Hematopoietic multipotent progenitor cell (in vitro differentiated cells): ENCODE measurements around the gene NCK2. TPM values are rescaled to one million over a fixed set of nuclear protein-coding genes. Genes with fewer than 3 reads are reported as not detected.

Experiments
- DNase-seq, 3 donors: peaks; one replicate each; pipeline ENCODE4 v3.0.0-alpha.2; 2011 to 2015; ENCODE audit warnings: low read depth in 2 of 3, low spot score in 2 of 3
- total RNA-seq: library from RNA; depleted of rRNA; stranded (reverse); fragments of >200 nt; gene quantifications from one replicate; pipeline ENCODE4 v1.2.3, GENCODE V29; 2012

Gene NCK2
- total RNA-seq, 1 donor = 43.4 TPM

DNA sequence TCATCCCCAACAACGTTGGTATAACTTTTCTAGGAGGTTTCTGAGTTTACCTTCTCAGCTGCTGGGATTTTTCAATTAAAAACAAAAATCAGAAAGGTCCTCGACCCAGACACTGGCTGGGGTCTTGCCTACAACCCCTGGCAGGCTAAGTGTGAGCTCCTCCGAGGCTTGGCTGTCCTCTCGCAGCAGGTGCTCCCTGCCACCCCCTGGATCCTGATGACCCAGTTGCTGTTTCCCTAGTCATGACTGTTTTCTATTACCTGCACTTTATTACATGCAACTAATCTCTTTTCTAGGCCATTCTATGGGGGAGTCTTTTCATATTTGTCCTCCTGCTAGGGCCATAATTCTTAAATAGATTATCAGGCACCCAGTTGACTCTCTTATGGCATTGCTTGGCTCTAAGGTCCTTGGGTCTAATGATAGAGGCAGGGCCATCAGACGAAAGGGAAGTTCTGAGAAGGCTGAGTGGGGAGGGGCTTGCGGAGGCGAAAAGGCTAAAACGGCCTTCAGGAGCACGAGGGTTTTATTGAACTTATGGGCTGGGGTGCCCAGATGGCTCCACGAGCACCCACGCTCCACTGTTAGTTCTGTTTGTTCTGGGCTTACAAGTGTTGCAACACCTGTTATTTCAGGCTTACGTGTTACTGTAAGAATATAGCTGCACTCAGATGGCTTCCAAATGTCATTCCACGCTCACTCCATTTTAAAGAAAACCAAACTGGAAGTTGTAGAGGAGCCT, 166.0 kb downstream of the NCK2 start:
- no peak for DNase-seq

GRCh38 chr2:105911425-105911824, 166.7 kb downstream of the NCK2 start:
- no peak for DNase-seq

DNA sequence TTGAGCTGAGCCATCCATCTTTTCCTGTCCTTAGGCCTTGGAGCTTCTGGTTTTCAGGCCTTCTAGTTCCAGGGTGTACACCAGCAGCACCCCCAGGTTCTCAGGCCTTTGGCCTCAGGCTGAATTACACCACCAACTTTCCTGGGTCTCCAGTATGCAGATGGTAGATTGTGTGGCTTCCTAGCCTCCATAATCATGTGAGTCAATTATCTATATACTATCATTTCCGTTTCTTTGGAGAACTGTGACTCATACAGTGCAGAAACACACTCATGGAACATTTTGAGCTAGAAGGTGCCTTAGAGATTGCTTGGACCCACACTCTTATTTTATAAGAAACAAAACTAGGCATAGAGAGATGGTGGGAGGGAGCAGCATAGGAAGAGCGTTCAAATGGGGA, 167.4 kb downstream of the NCK2 start:
- no peak for DNase-seq

GRCh38 chr2:105915005-105915558, 170.4 kb downstream of the NCK2 start:
- DNase-seq = no peak

- no peak for DNase-seq
Observed at GRCh38 chr2:105917226-105917625, 172.5 kb downstream of the NCK2 start.

- no peak for DNase-seq
Observed at GRCh38 chr2:105917688-105918087, 173.0 kb downstream of the NCK2 start.

- no peak for DNase-seq
Observed at GRCh38 chr2:105919191-105919811, 174.6 kb downstream of the NCK2 start.

- peak; percentile 3 to 30 (median 11) for DNase-seq
Observed at GRCh38 chr2:105919826-105920225, 175.1 kb downstream of the NCK2 start.

- no peak for DNase-seq
Observed at GRCh38 chr2:105924271-105924670, 179.6 kb downstream of the NCK2 start.

DNA sequence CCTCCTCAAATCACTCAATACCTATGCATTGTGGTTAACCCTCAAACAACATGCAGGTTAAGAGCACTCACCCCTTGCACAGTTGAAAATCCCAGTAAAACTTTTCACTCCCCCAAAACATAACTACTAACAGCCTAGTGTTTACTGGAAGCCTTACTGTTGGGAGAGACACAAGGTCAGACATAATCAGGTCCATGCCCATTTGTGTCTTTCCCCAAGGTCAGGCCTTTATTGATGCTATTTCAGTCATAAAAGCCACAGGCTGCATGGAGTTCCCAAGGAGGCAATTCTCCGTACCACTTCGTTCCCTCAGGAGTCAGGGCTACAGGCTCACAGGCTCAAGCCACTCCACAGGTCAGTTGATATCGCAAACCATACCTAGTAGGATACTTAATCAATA, 180.2 kb downstream of the NCK2 start:
- no peak for DNase-seq

DNA sequence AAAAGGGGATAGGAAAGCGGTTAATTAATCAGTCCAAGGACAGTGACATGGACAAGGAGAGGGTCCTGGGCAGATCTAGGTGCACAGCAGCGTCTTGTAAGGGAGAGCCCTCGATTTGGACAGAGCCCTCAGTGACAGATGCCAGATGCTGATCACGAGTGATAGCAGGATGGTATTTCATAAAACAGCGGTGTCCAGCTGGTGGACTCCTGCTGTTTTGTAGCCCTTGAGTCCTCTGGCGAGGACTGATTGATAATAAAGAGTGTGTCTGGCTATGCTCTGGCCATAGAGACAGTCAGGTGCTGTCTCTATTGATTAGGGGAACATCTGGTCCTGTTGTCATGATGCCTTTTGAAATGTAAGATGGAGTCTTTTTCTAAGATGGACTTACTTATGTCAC, 180.7 kb downstream of the NCK2 start:
- no peak for DNase-seq

DNA sequence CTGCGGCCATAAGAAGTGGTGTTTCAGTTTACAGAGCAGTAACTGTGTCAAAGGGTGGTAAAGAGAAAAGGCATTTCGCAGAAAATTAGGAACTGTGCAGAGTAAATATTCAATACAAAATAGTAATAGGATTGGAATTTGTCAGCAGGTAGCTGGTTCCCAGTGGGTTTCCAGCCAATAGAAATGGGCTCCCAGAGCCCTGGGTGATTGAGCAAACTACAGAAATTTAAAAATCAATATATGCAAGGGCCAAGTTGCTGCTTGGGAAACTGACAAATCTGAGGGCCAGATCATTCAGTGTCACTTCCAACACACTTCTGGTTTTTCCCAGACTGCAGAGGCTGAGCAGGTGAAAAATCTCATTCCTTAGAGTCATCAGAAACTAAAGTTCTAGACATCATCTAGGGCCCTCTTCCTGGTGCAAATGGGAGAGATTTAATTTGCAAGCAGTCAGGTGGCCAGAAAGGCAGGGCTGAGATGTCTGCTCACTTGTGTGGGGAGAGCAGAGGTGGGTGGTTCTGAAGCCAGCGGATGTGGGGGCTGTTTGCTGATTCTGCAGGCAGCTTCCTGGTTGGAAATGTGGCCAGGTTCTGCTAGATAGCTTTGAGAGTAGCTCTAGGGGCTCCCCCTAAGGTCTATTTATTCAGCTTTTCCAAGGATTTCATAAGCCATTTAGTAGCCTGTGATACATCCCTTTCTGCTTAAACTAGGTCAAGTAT, 182.4 kb downstream of the NCK2 start:
- DNase-seq = peak in 1 of 3 donors; percentile 9

DNA sequence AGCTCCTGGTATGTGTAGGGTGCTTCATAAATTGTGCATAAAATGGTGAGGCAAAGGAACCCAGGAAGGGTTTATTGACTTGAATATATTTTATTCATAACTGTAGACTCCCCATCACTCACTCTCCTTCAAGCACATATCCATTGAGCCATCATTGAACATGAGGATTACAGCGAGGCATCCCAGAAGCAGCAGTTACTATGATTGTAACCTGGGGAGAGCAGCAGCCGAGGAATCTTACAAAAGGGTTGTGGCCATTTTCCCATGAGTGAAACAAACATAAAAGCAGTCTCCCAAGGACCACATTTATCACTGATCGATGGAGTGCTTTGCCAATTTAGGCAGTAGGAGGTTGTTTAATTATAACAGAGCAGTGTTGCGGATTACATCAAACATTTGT, 183.4 kb downstream of the NCK2 start:
- no peak for DNase-seq

GRCh38 chr2:105928563-105928962, 183.9 kb downstream of the NCK2 start:
- no peak for DNase-seq

DNA sequence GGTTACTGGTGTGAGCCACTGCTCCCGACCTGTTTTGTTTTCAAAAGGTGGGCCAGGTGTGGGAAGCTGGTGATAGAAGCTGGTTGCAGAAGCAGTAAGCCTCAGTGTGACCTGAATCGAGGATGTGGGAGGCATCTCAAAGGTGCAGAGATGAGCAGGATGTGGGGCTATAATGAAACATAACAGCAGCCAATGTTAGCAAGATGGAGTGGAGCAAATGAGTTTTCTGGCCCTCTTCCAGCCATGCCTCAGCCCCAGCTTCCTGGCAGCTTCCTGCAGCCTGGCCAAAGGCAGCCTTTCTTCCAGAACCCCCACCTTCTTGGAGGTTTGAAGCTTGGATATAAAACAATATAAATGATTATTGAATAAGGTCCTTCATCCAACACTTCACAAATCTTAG, 184.8 kb downstream of the NCK2 start:
- DNase-seq = peak in 2 of 3 donors; percentile 1 to 41

DNA sequence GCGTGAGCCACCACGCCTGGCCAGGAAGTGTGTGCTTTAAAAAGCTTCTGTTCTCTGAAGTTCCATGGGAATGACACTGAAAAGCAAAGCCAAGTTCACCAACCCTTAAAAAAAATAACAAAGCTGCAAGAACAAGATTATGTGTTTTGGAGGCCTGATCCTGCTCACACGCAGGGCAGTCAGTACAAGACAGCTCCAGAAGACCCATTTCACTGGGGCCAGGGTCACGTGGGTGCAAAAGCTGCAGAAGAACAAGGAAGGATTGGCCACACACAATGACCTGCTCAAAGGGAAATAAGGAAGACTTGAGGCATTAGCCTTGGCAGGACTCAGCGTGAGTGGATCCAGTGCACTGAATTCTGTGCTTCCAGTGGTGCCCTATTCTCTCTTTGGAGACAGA, 187.9 kb downstream of the NCK2 start:
- no peak for DNase-seq

- DNase-seq = no peak
Observed at GRCh38 chr2:105933906-105934305, 189.2 kb downstream of the NCK2 start.

GRCh38 chr2:105934467-105934866, 189.8 kb downstream of the NCK2 start:
- peak in 1 of 3 donors; percentile 18 for DNase-seq

DNA sequence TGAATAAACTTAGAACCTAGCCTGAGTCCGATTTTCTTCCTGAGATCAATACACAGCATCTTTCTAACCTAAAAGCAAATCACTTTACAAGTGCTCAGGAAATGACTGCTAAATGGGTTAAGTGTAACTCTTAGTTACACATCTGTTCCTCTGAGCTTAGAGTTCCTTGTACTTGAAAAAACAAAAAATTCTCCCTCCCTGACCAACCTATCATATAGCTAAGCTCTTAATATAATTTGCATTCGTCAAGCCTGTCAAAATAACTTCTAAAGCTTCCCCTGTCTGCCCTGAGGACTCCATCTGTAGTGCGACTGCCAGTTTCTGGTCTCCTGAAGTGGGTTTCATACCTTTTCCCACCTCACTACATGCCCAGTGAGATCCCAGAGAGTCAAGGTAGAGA, 190.4 kb downstream of the NCK2 start:
- no peak for DNase-seq

DNA sequence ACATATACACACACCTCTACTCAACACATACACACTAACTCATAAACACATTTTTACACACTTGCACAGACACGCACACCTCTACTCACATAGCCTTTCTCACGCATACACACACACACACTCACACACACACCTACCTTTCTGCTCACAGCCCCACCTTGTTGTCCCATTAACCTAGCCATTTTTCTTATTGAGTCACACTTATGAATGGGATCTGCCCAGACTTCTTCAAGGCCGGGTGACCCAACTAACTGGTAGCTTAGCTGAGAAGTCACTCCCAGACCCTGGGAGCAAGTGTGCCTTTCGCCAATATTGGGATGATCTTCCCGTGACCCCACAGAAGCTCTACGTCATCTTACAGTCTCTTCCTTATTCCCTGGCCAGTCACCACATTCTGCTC, 192.2 kb downstream of the NCK2 start:
- no peak for DNase-seq

- DNase-seq = no peak
Observed at GRCh38 chr2:105937498-105938097, 192.9 kb downstream of the NCK2 start.
